DMS114 treated with DMSO at 0.1 percent for 48 hours (cell line): ENCODE measurements around the gene FLAD1.

Experiments used
- DNase-seq: peaks from one replicate; lab custom pipeline; 2025; ENCODE audit not compliant: unreplicated experiment; lab: John Stamatoyannopoulos, UW

The FLAD1 gene

GRCh38 chr1:154951901-154952657 lies 31.1 kb upstream of the FLAD1 start:
- DNase-seq: no peak

GRCh38 chr1:154952664-154953063 lies 30.5 kb upstream of the FLAD1 start:
- DNase-seq: no peak

GRCh38 chr1:154953611-154954038 lies 29.5 kb upstream of the FLAD1 start:
- no peak for DNase-seq

- DNase-seq: no peak
Observed at GRCh38 chr1:154954541-154954940, 28.6 kb upstream of the FLAD1 start.

GRCh38 chr1:154955039-154955717 lies 28.0 kb upstream of the FLAD1 start:
- no peak for DNase-seq

- DNase-seq: peak; percentile 95
Observed at GRCh38 chr1:154955718-154956543, 27.2 kb upstream of the FLAD1 start, which contains the start of gene PBXIP1. Gene PBXIP1, minus strand, starts transcription at chr1:154956099. Its CDS starts 2,378 bp downstream, at chr1:154953721.

- no peak for DNase-seq
Observed at GRCh38 chr1:154956544-154956941, 26.6 kb upstream of the FLAD1 start.

- no peak for DNase-seq
Observed at GRCh38 chr1:154957091-154957657, 26.0 kb upstream of the FLAD1 start.

- no peak for DNase-seq
Observed at GRCh38 chr1:154958036-154958435, 25.1 kb upstream of the FLAD1 start.

- DNase-seq: no peak
Observed at GRCh38 chr1:154958681-154959425, 24.3 kb upstream of the FLAD1 start.

GRCh38 chr1:154959426-154959780 lies 23.7 kb upstream of the FLAD1 start:
- DNase-seq: no peak

- no peak for DNase-seq
Observed at GRCh38 chr1:154960446-154961136, 22.6 kb upstream of the FLAD1 start.

GRCh38 chr1:154961207-154962155 lies 21.7 kb upstream of the FLAD1 start, which contains the start of gene PYGO2:
Gene PYGO2, minus strand, starts transcription at chr1:154961782. Its CDS starts 206 bp downstream, at chr1:154961576.
- DNase-seq: peak; percentile 78

- DNase-seq: peak; percentile 39
Observed at GRCh38 chr1:154962156-154962749, 20.9 kb upstream of the FLAD1 start.

- no peak for DNase-seq
Observed at GRCh38 chr1:154962795-154963330, 20.3 kb upstream of the FLAD1 start.

- DNase-seq: no peak
Observed at GRCh38 chr1:154963643-154964042, 19.5 kb upstream of the FLAD1 start.

GRCh38 chr1:154964359-154964758 lies 18.8 kb upstream of the FLAD1 start:
- no peak for DNase-seq

GRCh38 chr1:154966111-154966510 lies 17.0 kb upstream of the FLAD1 start:
- DNase-seq: no peak
